ENCODE measurements around the gene CDON.
"Not testable (repeated sequence)": the region's sequence is repeated elsewhere in the genome, so short reads cannot be mapped to it uniquely, and the experiment has no call there.

Gene CDON

GRCh38 chr11:126046570-126047195 lies 16.0 kb downstream of the CDON start:
- H3K4me1 ChIP-seq (ENCODE audit: control insufficient read depth, insufficient read depth, low read length, poor library complexity, severe bottlenecking) = no peaks in the 10 kb centered on the region
- H3K36me3 ChIP-seq (ENCODE audit: control insufficient read depth, insufficient read depth, low read length) = no peaks in the 10 kb centered on the region
- DNase-seq = no peak
- H3K27me3 ChIP-seq (replicated peaks; ENCODE audit: control insufficient read depth, insufficient read depth, low read length, poor library complexity, severe bottlenecking) = no peaks in the 10 kb centered on the region
- no peak overlapping the region for H3K27ac ChIP-seq (ENCODE audit: insufficient read depth, low read length, poor library complexity, severe bottlenecking)
- H3K4me3 ChIP-seq (ENCODE audit: insufficient read depth, low read depth, low read length, poor library complexity, severe bottlenecking) = no peak overlapping the region
- no peaks in the 10 kb centered on the region for H3K9me3 ChIP-seq (ENCODE audit: control insufficient read depth, low read length)

GRCh38 chr11:126039485-126040271 lies 23.0 kb downstream of the CDON start:
- no peak overlapping the region for H3K27ac ChIP-seq (ENCODE audit: insufficient read depth, low read length, poor library complexity, severe bottlenecking)
- no peaks in the 10 kb centered on the region for H3K27me3 ChIP-seq (replicated peaks; ENCODE audit: control insufficient read depth, insufficient read depth, low read length, poor library complexity, severe bottlenecking)
- no peak for DNase-seq
- H3K36me3 ChIP-seq (ENCODE audit: control insufficient read depth, insufficient read depth, low read length) = no peaks in the 10 kb centered on the region
- H3K4me1 ChIP-seq (ENCODE audit: control insufficient read depth, insufficient read depth, low read length, poor library complexity, severe bottlenecking) = no peaks in the 10 kb centered on the region
- H3K4me3 ChIP-seq (ENCODE audit: insufficient read depth, low read depth, low read length, poor library complexity, severe bottlenecking) = no peak overlapping the region
- no peaks in the 10 kb centered on the region for H3K9me3 ChIP-seq (ENCODE audit: control insufficient read depth, low read length)

GRCh38 chr11:126035718-126036117 lies 26.9 kb downstream of the CDON start:
- Histone ChIP-seq H3K27me3 (replicated peaks; ENCODE audit: control insufficient read depth, insufficient read depth, low read length, poor library complexity, severe bottlenecking) (no peaks in the 10 kb centered on the region), H3K4me3 (ENCODE audit: insufficient read depth, low read depth, low read length, poor library complexity, severe bottlenecking) (no peak overlapping the region), H3K36me3 (ENCODE audit: control insufficient read depth, insufficient read depth, low read length) (no peaks in the 10 kb centered on the region), H3K4me1 (ENCODE audit: control insufficient read depth, insufficient read depth, low read length, poor library complexity, severe bottlenecking) (no peaks in the 10 kb centered on the region), H3K27ac (ENCODE audit: insufficient read depth, low read length, poor library complexity, severe bottlenecking) (no peak overlapping the region), H3K9me3 (ENCODE audit: control insufficient read depth, low read length) (no peaks in the 10 kb centered on the region)
- DNase-seq = no peak

- no peak for DNase-seq
- Histone ChIP-seq H3K9me3 (ENCODE audit: control insufficient read depth, low read length) (no peaks in the 10 kb centered on the region), H3K4me3 (ENCODE audit: insufficient read depth, low read depth, low read length, poor library complexity, severe bottlenecking) (no peak overlapping the region), H3K27ac (ENCODE audit: insufficient read depth, low read length, poor library complexity, severe bottlenecking) (no peak overlapping the region), H3K4me1 (ENCODE audit: control insufficient read depth, insufficient read depth, low read length, poor library complexity, severe bottlenecking) (no peaks in the 10 kb centered on the region), H3K36me3 (ENCODE audit: control insufficient read depth, insufficient read depth, low read length) (no peaks in the 10 kb centered on the region), H3K27me3 (replicated peaks; ENCODE audit: control insufficient read depth, insufficient read depth, low read length, poor library complexity, severe bottlenecking) (no peaks in the 10 kb centered on the region)
Measured at GRCh38 chr11:126034933-126035425, 27.7 kb downstream of the CDON start.

- Histone ChIP-seq H3K36me3 (ENCODE audit: control insufficient read depth, insufficient read depth, low read length) (no peaks in the 10 kb centered on the region), H3K9me3 (ENCODE audit: control insufficient read depth, low read length) (no peaks in the 10 kb centered on the region), H3K4me1 (ENCODE audit: control insufficient read depth, insufficient read depth, low read length, poor library complexity, severe bottlenecking) (no peaks in the 10 kb centered on the region), H3K4me3 (ENCODE audit: insufficient read depth, low read depth, low read length, poor library complexity, severe bottlenecking) (no peak overlapping the region), H3K27ac (ENCODE audit: insufficient read depth, low read length, poor library complexity, severe bottlenecking) (no peak overlapping the region), H3K27me3 (replicated peaks; ENCODE audit: control insufficient read depth, insufficient read depth, low read length, poor library complexity, severe bottlenecking) (no peaks in the 10 kb centered on the region)
- no peak for DNase-seq
Measured at GRCh38 chr11:126034039-126034932, 28.4 kb downstream of the CDON start.

GRCh38 chr11:126032375-126032774 lies 30.3 kb downstream of the CDON start:
- no peaks in the 10 kb centered on the region for H3K27me3 ChIP-seq (replicated peaks; ENCODE audit: control insufficient read depth, insufficient read depth, low read length, poor library complexity, severe bottlenecking)
- H3K27ac ChIP-seq (ENCODE audit: insufficient read depth, low read length, poor library complexity, severe bottlenecking) = no peak overlapping the region
- H3K4me1 ChIP-seq (ENCODE audit: control insufficient read depth, insufficient read depth, low read length, poor library complexity, severe bottlenecking) = no peaks in the 10 kb centered on the region
- H3K4me3 ChIP-seq (ENCODE audit: insufficient read depth, low read depth, low read length, poor library complexity, severe bottlenecking) = no peak overlapping the region
- H3K9me3 ChIP-seq (ENCODE audit: control insufficient read depth, low read length) = no peaks in the 10 kb centered on the region
- no peak for DNase-seq
- H3K36me3 ChIP-seq (ENCODE audit: control insufficient read depth, insufficient read depth, low read length) = no peaks in the 10 kb centered on the region

- Histone ChIP-seq H3K4me1 (ENCODE audit: control insufficient read depth, insufficient read depth, low read length, poor library complexity, severe bottlenecking) (no peaks in the 10 kb centered on the region), H3K4me3 (ENCODE audit: insufficient read depth, low read depth, low read length, poor library complexity, severe bottlenecking) (no peak overlapping the region), H3K9me3 (ENCODE audit: control insufficient read depth, low read length) (no peaks in the 10 kb centered on the region), H3K36me3 (ENCODE audit: control insufficient read depth, insufficient read depth, low read length) (no peaks in the 10 kb centered on the region), H3K27ac (ENCODE audit: insufficient read depth, low read length, poor library complexity, severe bottlenecking) (no peak overlapping the region), H3K27me3 (replicated peaks; ENCODE audit: control insufficient read depth, insufficient read depth, low read length, poor library complexity, severe bottlenecking) (no peaks in the 10 kb centered on the region)
- no peak for DNase-seq
Measured at GRCh38 chr11:126029805-126030204, 32.9 kb downstream of the CDON start.

GRCh38 chr11:126029237-126029636 lies 33.4 kb downstream of the CDON start:
- H3K4me3 ChIP-seq (ENCODE audit: insufficient read depth, low read depth, low read length, poor library complexity, severe bottlenecking) = no peak overlapping the region
- H3K9me3 ChIP-seq (ENCODE audit: control insufficient read depth, low read length) = no peaks in the 10 kb centered on the region
- H3K27me3 ChIP-seq (replicated peaks; ENCODE audit: control insufficient read depth, insufficient read depth, low read length, poor library complexity, severe bottlenecking) = no peaks in the 10 kb centered on the region
- H3K36me3 ChIP-seq (ENCODE audit: control insufficient read depth, insufficient read depth, low read length) = no peaks in the 10 kb centered on the region
- H3K4me1 ChIP-seq (ENCODE audit: control insufficient read depth, insufficient read depth, low read length, poor library complexity, severe bottlenecking) = no peaks in the 10 kb centered on the region
- H3K27ac ChIP-seq (ENCODE audit: insufficient read depth, low read length, poor library complexity, severe bottlenecking) = no peak overlapping the region
- no peak for DNase-seq

GRCh38 chr11:126028534-126028933 lies 34.1 kb downstream of the CDON start:
- not testable (repeated sequence) for H3K9me3 ChIP-seq (ENCODE audit: control insufficient read depth, low read length); H3K27ac ChIP-seq (ENCODE audit: insufficient read depth, low read length, poor library complexity, severe bottlenecking); H3K27me3 ChIP-seq (replicated peaks; ENCODE audit: control insufficient read depth, insufficient read depth, low read length, poor library complexity, severe bottlenecking); H3K4me3 ChIP-seq (ENCODE audit: insufficient read depth, low read depth, low read length, poor library complexity, severe bottlenecking); H3K4me1 ChIP-seq (ENCODE audit: control insufficient read depth, insufficient read depth, low read length, poor library complexity, severe bottlenecking); H3K36me3 ChIP-seq (ENCODE audit: control insufficient read depth, insufficient read depth, low read length); DNase-seq

All from effector memory CD4-positive, alpha-beta T cell (primary cell).